Suprapubic skin (tissue), 4 donors: ENCODE measurements around the gene KCNC2. TPM values are rescaled to one million over a fixed set of nuclear protein-coding genes. Genes with fewer than 3 reads are reported as not detected.
"Not testable (repeated sequence)": the region's sequence is repeated elsewhere in the genome, so short reads cannot be mapped to it uniquely, and the experiment has no call there.

Experiments
- DNase-seq, 2 donors: peaks; one replicate each; pipeline ENCODE4 v3.0.0-alpha.2; 2019; ENCODE audit warnings: low spot score in 2 of 2
- H3K27ac ChIP-seq: fragments of 200-600 bp; sonication (generic); one replicate; pipeline ENCODE4 v1.5.1; 2019
- H3K27me3 ChIP-seq: fragments of 200-600 bp; sonication (generic); one replicate; pipeline ENCODE4 v1.5.1; 2019
- H3K36me3 ChIP-seq: fragments of 200-600 bp; sonication (generic); one replicate; pipeline ENCODE4 v1.5.1; 2019
- H3K4me1 ChIP-seq: fragments of 200-600 bp; sonication (generic); one replicate; pipeline ENCODE4 v1.5.1; 2019
- H3K4me3 ChIP-seq: fragments of 200-600 bp; sonication (generic); one replicate; pipeline ENCODE4 v1.5.1; 2019; ENCODE audit warnings: mild to moderate bottlenecking
- H3K9me3 ChIP-seq: fragments of 200-600 bp; sonication (generic); one replicate; pipeline ENCODE4 v1.5.1; 2019
- CTCF ChIP-seq, 2 donors: fragments of 200-600 bp in 1 of 2; fragments of 450-650 bp in 1 of 2; sonication (generic) in 1 of 2; IDR thresholded peaks; one replicate each; pipeline ENCODE4 v1.5.1; 2016 to 2019; ENCODE audit warnings: antibody characterized with exemption in 2 of 2, mild to moderate bottlenecking in 1 of 2, moderate library complexity in 1 of 2
- EP300 ChIP-seq: sonication (generic); formaldehyde crosslinking; IDR thresholded peaks from one replicate; pipeline ENCODE4 v1.6.1; 2017; ENCODE audit warnings: antibody characterized with exemption
- POLR2A ChIP-seq, 2 donors: fragments of 450-650 bp; IDR thresholded peaks; one replicate each; pipeline ENCODE4 v1.6.1; 2017; ENCODE audit warnings: antibody characterized with exemption in 2 of 2, mild to moderate bottlenecking in 2 of 2, moderate library complexity in 2 of 2
- POLR2AphosphoS5 ChIP-seq, 3 donors: sonication (generic); formaldehyde crosslinking; IDR thresholded peaks; one replicate each; pipeline ENCODE4 v1.6.1; 2017; ENCODE audit warnings: antibody characterized with exemption in 3 of 3
- WGBS: methylation state at CpG from one replicate; pipeline ENCODE4 v1.1.5; 2018; 5-methylcytosine and 5-hydroxymethylcytosine counted together
- total RNA-seq, 4 donors: library from RNA; depleted of rRNA; stranded (reverse); fragments of >200 nt; gene quantifications; one replicate each; pipeline ENCODE4 v1.1.0, GENCODE V29; 2016

KCNC2 gene
- total RNA-seq, 4 donors from 2014 or later, result 0.21 TPM; not detected in 3

GRCh38 chr12:75196865-75197264 lies 12.8 kb downstream of the KCNC2 start:
- TF ChIP-seq POLR2A (IDR thresholded peaks at IDR 0.05), result no peak
- TF ChIP-seq EP300, result no peak
- TF ChIP-seq POLR2AphosphoS5 (IDR thresholded peaks at IDR 0.05), result no peak
- no peak for TF ChIP-seq CTCF (IDR thresholded peaks at IDR 0.05)
- Histone ChIP-seq H3K27ac (no peak overlapping the region), H3K36me3 (no peaks in the 10 kb centered on the region), H3K4me3 (no peak overlapping the region), H3K9me3 (no peaks in the 10 kb centered on the region), H3K4me1 (no peaks in the 10 kb centered on the region), H3K27me3 (no peaks in the 10 kb centered on the region)
- no peak for DNase-seq

GRCh38 chr12:75196408-75196807 lies 13.2 kb downstream of the KCNC2 start:
- H3K9me3 ChIP-seq, result no peaks in the 10 kb centered on the region
- H3K4me3 ChIP-seq, result no peak overlapping the region
- H3K27ac ChIP-seq, result no peak overlapping the region
- H3K36me3 ChIP-seq, result no peaks in the 10 kb centered on the region
- no peak for DNase-seq
- H3K4me1 ChIP-seq, result no peaks in the 10 kb centered on the region
- 82% methylated on average over 3 of the region's 3 CpGs for WGBS
- no peak for TF ChIP-seq POLR2AphosphoS5 (IDR thresholded peaks at IDR 0.05)
- TF ChIP-seq EP300, result no peak
- no peak for TF ChIP-seq CTCF (IDR thresholded peaks at IDR 0.05)
- TF ChIP-seq POLR2A (IDR thresholded peaks at IDR 0.05), result no peak
- H3K27me3 ChIP-seq, result no peaks in the 10 kb centered on the region

GRCh38 chr12:75194250-75194649 lies 15.4 kb downstream of the KCNC2 start:
- no peak for TF ChIP-seq EP300
- TF ChIP-seq POLR2A (IDR thresholded peaks at IDR 0.05), result no peak
- TF ChIP-seq CTCF (IDR thresholded peaks at IDR 0.05), result no peak
- no peak for TF ChIP-seq POLR2AphosphoS5 (IDR thresholded peaks at IDR 0.05)
- 84% methylated on average over 3 of the region's 3 CpGs for WGBS
- no peaks in the 10 kb centered on the region for H3K9me3 ChIP-seq
- no peak for DNase-seq
- no peak overlapping the region for H3K27ac ChIP-seq
- no peaks in the 10 kb centered on the region for H3K27me3 ChIP-seq
- no peak overlapping the region for H3K4me3 ChIP-seq
- no peaks in the 10 kb centered on the region for H3K4me1 ChIP-seq
- H3K36me3 ChIP-seq, result no peaks in the 10 kb centered on the region

GRCh38 chr12:75192196-75192595 lies 17.4 kb downstream of the KCNC2 start:
- Histone ChIP-seq H3K4me3 (no peak overlapping the region), H3K9me3 (no peaks in the 10 kb centered on the region), H3K27ac (no peak overlapping the region), H3K36me3 (no peaks in the 10 kb centered on the region), H3K4me1 (no peaks in the 10 kb centered on the region), H3K27me3 (no peaks in the 10 kb centered on the region)
- no peak for TF ChIP-seq POLR2A (IDR thresholded peaks at IDR 0.05)
- TF ChIP-seq CTCF (IDR thresholded peaks at IDR 0.05), result no peak
- TF ChIP-seq EP300, result no peak
- no peak for TF ChIP-seq POLR2AphosphoS5 (IDR thresholded peaks at IDR 0.05)
- 86% methylated on average over 9 of the region's 9 CpGs for WGBS
- no peak for DNase-seq

- Histone ChIP-seq H3K4me1 (no peaks in the 10 kb centered on the region), H3K4me3 (no peak overlapping the region), H3K27ac (no peak overlapping the region), H3K27me3 (no peaks in the 10 kb centered on the region), H3K36me3 (no peaks in the 10 kb centered on the region), H3K9me3 (no peaks in the 10 kb centered on the region)
- TF ChIP-seq POLR2AphosphoS5 (IDR thresholded peaks at IDR 0.05), result no peak
- no peak for TF ChIP-seq EP300
- no peak for TF ChIP-seq POLR2A (IDR thresholded peaks at IDR 0.05)
- TF ChIP-seq CTCF (IDR thresholded peaks at IDR 0.05), result no peak
- DNase-seq, result no peak
These were observed 18.8 kb downstream of the KCNC2 start for GRCh38 chr12:75190846-75191245.

GRCh38 chr12:75185881-75186280 lies 23.8 kb downstream of the KCNC2 start:
- H3K27ac ChIP-seq, result not testable (repeated sequence)

More at GRCh38 chr12:75185881-75186280, 23.8 kb downstream of the KCNC2 start:
- not testable (repeated sequence) for H3K4me3 ChIP-seq, H3K27me3 ChIP-seq, H3K36me3 ChIP-seq, H3K4me1 ChIP-seq, DNase-seq, H3K9me3 ChIP-seq
- 96% methylated on average over 3 of the region's 3 CpGs for WGBS
